H1 (cell line): Measurements from ENCODE around the gene HIVEP3. TPM values are rescaled to one million over a fixed set of nuclear protein-coding genes. Genes with fewer than 3 reads are reported as not detected.

ENCODE experiments used
- CTCF ChIA-PET: fragments of 300-600 bp; sonication (Branson Sonifier 250); formaldehyde crosslinking; loops from one replicate; lab custom pipeline; 2021; ENCODE audit not compliant: partially characterized antibody; lab: Charles Lee
- POLR2A ChIA-PET: fragments of 300-600 bp; sonication (Branson Sonifier 250); formaldehyde crosslinking; loops from one replicate; lab custom pipeline; 2021; ENCODE audit warnings: inconsistent platforms; ENCODE audit not compliant: partially characterized antibody; lab: Charles Lee
- DNase-seq, 2 experiments: peaks; one replicate each; pipeline versions ENCODE4 v3.0.0 to v3.0.0-alpha.2; 2010 to 2022; ENCODE audit warnings: low spot score in 2 of 2, low read depth in 1 of 2, mixed read lengths in 1 of 2
- FAIRE-seq: peaks from 2 replicates; lab custom pipeline; 2011; peaks lifted over from hg19 to GRCh38; lab: Jason Lieb, UNC
- H2AFZ ChIP-seq: 2 replicates; pipeline ENCODE4 v1.8.1; 2012; ENCODE audit warnings: low read length, inconsistent platforms
- H2AK5ac ChIP-seq: 2 replicates; pipeline ENCODE4 v1.6.1; 2013; ENCODE audit warnings: low read depth, low read length
- H2BK120ac ChIP-seq: replicated peaks from 2 replicates; pipeline ENCODE3; 2013; ENCODE audit warnings: low read depth, low read length, inconsistent platforms
- H2BK12ac ChIP-seq: 2 replicates; pipeline ENCODE4 v1.6.1; 2013; ENCODE audit warnings: low read depth, low read length
- H2BK15ac ChIP-seq: 2 replicates; pipeline ENCODE4 v1.6.1; 2013; ENCODE audit warnings: low read length
- H2BK20ac ChIP-seq: 2 replicates; pipeline ENCODE4 v1.6.1; 2013; ENCODE audit warnings: low read length
- H2BK5ac ChIP-seq: 2 replicates; pipeline ENCODE4 v1.6.1; 2013; ENCODE audit warnings: low read depth, low read length
- H3K14ac ChIP-seq: 2 replicates; pipeline ENCODE4 v1.6.1; 2013; ENCODE audit warnings: inconsistent platforms; ENCODE audit not compliant: insufficient read length
- H3K18ac ChIP-seq: 2 replicates; pipeline ENCODE4 v1.6.1; 2013; ENCODE audit warnings: low read length; ENCODE audit errors: extremely low read depth
- H3K23ac ChIP-seq: 2 replicates; pipeline ENCODE4 v1.6.1; 2013; ENCODE audit warnings: inconsistent platforms; ENCODE audit not compliant: insufficient read length
- H3K23me2 ChIP-seq: 2 replicates; pipeline ENCODE4 v1.6.1; 2013; ENCODE audit warnings: low read depth, low read length
- H3K27ac ChIP-seq: 2 replicates; pipeline ENCODE4 v1.6.1; 2011; ENCODE audit warnings: low read depth, low read length, inconsistent platforms
- H3K27me3 ChIP-seq, 4 experiments: replicated peaks in 1 of 4; 1 replicate in 1 of 4; 2 replicates in 3 of 4; pipeline versions ENCODE4 v1.6.1 to v1.8.1; 2011 to 2013; ENCODE audit warnings: low read length in 3 of 4, mild to moderate bottlenecking in 3 of 4, inconsistent platforms in 2 of 4, mixed read lengths in 2 of 4, moderate library complexity in 1 of 4; ENCODE audit not compliant: control insufficient read depth in 3 of 4, insufficient read depth in 3 of 4; ENCODE audit errors: extremely low read depth in 1 of 4
- H3K36me3 ChIP-seq, 4 experiments: 2 replicates each; pipeline versions ENCODE4 v1.6.1 to v1.8.1; 2011 to 2013; ENCODE audit warnings: mild to moderate bottlenecking in 4 of 4, low read length in 3 of 4, moderate library complexity in 2 of 4, control low read depth in 1 of 4, inconsistent platforms in 1 of 4; ENCODE audit not compliant: insufficient read depth in 4 of 4, control insufficient read depth in 2 of 4
- H3K4ac ChIP-seq: replicated peaks from 2 replicates; pipeline ENCODE3; 2013; ENCODE audit warnings: low read length, low read depth, mixed read lengths, inconsistent platforms; ENCODE audit not compliant: insufficient read length
- H3K4me1 ChIP-seq, 4 experiments: replicated peaks in 1 of 4; 1 replicate in 1 of 4; 2 replicates in 3 of 4; pipeline versions ENCODE4 v1.6.1 to v1.8.1; 2011 to 2013; ENCODE audit warnings: low read length in 3 of 4, inconsistent platforms in 2 of 4, mixed read lengths in 1 of 4; ENCODE audit not compliant: insufficient read depth in 4 of 4, control insufficient read depth in 3 of 4
- H3K4me2 ChIP-seq, 2 experiments: 2 replicates each; pipeline versions ENCODE4 v1.6.1 to v1.8.1; 2011 to 2013; ENCODE audit warnings: low read depth in 2 of 2, low read length in 2 of 2, control low read depth in 1 of 2, inconsistent platforms in 1 of 2, mild to moderate bottlenecking in 1 of 2; ENCODE audit not compliant: insufficient read depth in 1 of 2
- H3K4me3 ChIP-seq, 4 experiments: fragments of 200-600, 300-600 bp in 1 of 4; sonication (generic), shearing (Covaris generic), sonication (Bioruptor Twin) in 1 of 4; 2 replicates each; pipeline versions ENCODE4 v1.5.1 to v1.8.1; 2011 to 2016; ENCODE audit warnings: low read length in 4 of 4, low read depth in 3 of 4, control low read depth in 2 of 4, inconsistent platforms in 2 of 4, mild to moderate bottlenecking in 2 of 4, mixed read lengths in 1 of 4, moderate library complexity in 1 of 4; ENCODE audit not compliant: insufficient read depth in 2 of 4; ENCODE audit errors: extremely low read depth in 1 of 4
- H3K56ac ChIP-seq: replicated peaks from 2 replicates; pipeline ENCODE3; 2013; ENCODE audit warnings: low read depth, mild to moderate bottlenecking, mixed read lengths, low read length, inconsistent platforms; ENCODE audit not compliant: insufficient read length
- H3K79me1 ChIP-seq: 2 replicates; pipeline ENCODE4 v1.6.1; 2013; ENCODE audit warnings: low read depth, low read length, control low read depth
- H3K79me2 ChIP-seq, 2 experiments: 2 replicates each; pipeline versions ENCODE4 v1.6.1 to v1.8.1; 2012 to 2013; ENCODE audit warnings: low read length in 2 of 2, mild to moderate bottlenecking in 2 of 2, inconsistent platforms in 1 of 2; ENCODE audit not compliant: insufficient read depth in 2 of 2, control insufficient read depth in 1 of 2
- H3K9ac ChIP-seq, 4 experiments: replicated peaks in 1 of 4; 1 replicate in 1 of 4; 2 replicates in 3 of 4; pipeline versions ENCODE4 v1.6.1 to v1.8.1; 2011 to 2013; ENCODE audit warnings: low read depth in 3 of 4, low read length in 3 of 4, control low read depth in 2 of 4, mild to moderate bottlenecking in 2 of 4, moderate library complexity in 2 of 4, inconsistent platforms in 1 of 4; ENCODE audit errors: extremely low read depth in 1 of 4
- H3K9me3 ChIP-seq, 2 experiments: 2 replicates each; pipeline versions ENCODE4 v1.6.1 to v1.8.1; 2012 to 2013; ENCODE audit warnings: mild to moderate bottlenecking in 2 of 2, moderate library complexity in 2 of 2, control low read depth in 1 of 2, inconsistent platforms in 1 of 2, low read depth in 1 of 2, low read length in 1 of 2, mixed read lengths in 1 of 2; ENCODE audit not compliant: insufficient read depth in 2 of 2
- H4K20me1 ChIP-seq, 2 experiments: replicated peaks in 1 of 2; 2 replicates each; pipeline versions ENCODE3 to v1.8.1; 2011 to 2013; ENCODE audit warnings: inconsistent platforms in 2 of 2, low read length in 2 of 2, mild to moderate bottlenecking in 1 of 2; ENCODE audit not compliant: insufficient read depth in 2 of 2, control insufficient read depth in 1 of 2
- H4K5ac ChIP-seq: 2 replicates; pipeline ENCODE4 v1.6.1; 2013; ENCODE audit warnings: low read length, low read depth, mixed read lengths, inconsistent platforms; ENCODE audit not compliant: insufficient read length
- H4K8ac ChIP-seq: 2 replicates; pipeline ENCODE4 v1.8.0; 2013; ENCODE audit warnings: mild to moderate bottlenecking, moderate library complexity, low read length, inconsistent platforms; ENCODE audit not compliant: insufficient read depth; ENCODE audit errors: extremely low read depth
- H4K91ac ChIP-seq: replicated peaks from 2 replicates; pipeline ENCODE3; 2013; ENCODE audit warnings: low read length, mixed read lengths, inconsistent platforms; ENCODE audit not compliant: insufficient read length
- BRCA1 ChIP-seq: IDR thresholded peaks from 2 replicates; pipeline ENCODE4 v1.6.1; 2012; ENCODE audit warnings: low read depth, low read length, improper control_type of control experiment
- CBX5 ChIP-seq: fragments of 300-800, 300-1000 bp; sonication (generic); IDR thresholded peaks from 2 replicates; pipeline ENCODE4 v1.7.1; 2016; ENCODE audit warnings: antibody characterized with exemption, low read length, low read depth
- GABPA ChIP-seq: IDR thresholded peaks from 2 replicates; pipeline ENCODE4 v1.6.1; 2011; ENCODE audit warnings: mild to moderate bottlenecking, low read length, moderate library complexity, borderline replicate concordance; ENCODE audit not compliant: insufficient read depth
- GTF2F1 ChIP-seq: IDR thresholded peaks from 2 replicates; pipeline ENCODE4 v1.6.1; 2012; ENCODE audit warnings: low read depth, low read length, improper control_type of control experiment, borderline replicate concordance
- HDAC2 ChIP-seq, 2 experiments: fragments of 300-600 bp in 1 of 2; sonication (generic) in 1 of 2; IDR thresholded peaks; 2 replicates each; pipeline ENCODE4 v1.6.1; 2011 to 2012; ENCODE audit warnings: low read depth in 2 of 2, low read length in 2 of 2, mild to moderate bottlenecking in 2 of 2, moderate library complexity in 2 of 2, borderline replicate concordance in 1 of 2, inconsistent platforms in 1 of 2
- POU5F1 ChIP-seq: IDR thresholded peaks from 2 replicates; pipeline ENCODE4 v1.6.1; 2011; ENCODE audit warnings: low read depth, mild to moderate bottlenecking, low read length, moderate library complexity
- RBBP5 ChIP-seq: IDR thresholded peaks from 2 replicates; pipeline ENCODE4 v1.7.1; 2012; ENCODE audit warnings: low read depth, mild to moderate bottlenecking, inconsistent platforms, low read length, moderate library complexity, borderline replicate concordance
- RXRA ChIP-seq: IDR thresholded peaks from 2 replicates; pipeline ENCODE4 v1.6.1; 2011; ENCODE audit warnings: low read depth, mild to moderate bottlenecking, low read length, moderate library complexity; ENCODE audit not compliant: insufficient read depth
- SIN3A ChIP-seq, 2 experiments: IDR thresholded peaks in 1 of 2; conservative IDR thresholded peaks in 1 of 2; 2 replicates each; pipeline ENCODE4 v1.6.1; 2011 to 2012; ENCODE audit warnings: low read length in 2 of 2, improper control_type of control experiment in 1 of 2, low read depth in 1 of 2, mild to moderate bottlenecking in 1 of 2
- SIRT6 ChIP-seq: IDR thresholded peaks from one replicate; pipeline ENCODE4 v1.7.1; 2012; ENCODE audit warnings: low read length, inconsistent platforms
- SP2 ChIP-seq: IDR thresholded peaks from 2 replicates; pipeline ENCODE4 v1.6.1; 2012; ENCODE audit warnings: mild to moderate bottlenecking, low read length, inconsistent platforms
- TBP ChIP-seq: IDR thresholded peaks from 2 replicates; pipeline ENCODE4 v1.6.1; 2011; ENCODE audit warnings: low read depth, low read length, improper control_type of control experiment
- WGBS, 2 experiments: shearing (Covaris generic) in 1 of 2; methylation state at CpG; one replicate each; pipeline versions ENCODE4 v1.1.6 to v1.1.7; 2013 to 2015; ENCODE audit warnings: low lambda C conversion rate in 2 of 2, mixed read lengths in 2 of 2, inconsistent platforms in 1 of 2, low coverage in 1 of 2, missing lambda C conversion rate in 1 of 2; ENCODE audit not compliant: insufficient replicate concordance in 2 of 2, insufficient coverage in 1 of 2, insufficient read length in 1 of 2; ENCODE audit errors: extremely low coverage in 1 of 2, missing lambda C conversion rate in 1 of 2; 5-methylcytosine and 5-hydroxymethylcytosine counted together
- polyA plus RNA-seq, 7 experiments: library from polyadenylated mRNA; depleted of rRNA in 3 of 7; stranded (reverse) in 5 of 7; unstranded in 2 of 7; fragments of >200 nt in 5 of 7; fragments of 200-250 nt in 2 of 7; gene quantifications; 1 replicate in 5 of 7; 2 replicates in 1 of 7; 4 replicates in 1 of 7; pipeline versions ENCODE4 v1.2.1 to v1.2.3, GENCODE V29; 2011 to 2013; ENCODE audit warnings: missing spikeins in 2 of 7, mixed read lengths in 2 of 7
- total RNA-seq: library from RNA; stranded (reverse); fragmentation: NEBNext Ultra II Directional; extraction: Animal tissue kit (Norgen Biotek cat#: 25700); gene quantifications from 2 replicates; pipeline ENCODE4 v1.2.1, GENCODE V29; 2021
- TF ChIP-seq, protein P1 (sequence below): IDR thresholded peaks from 2 replicates; pipeline ENCODE4 v1.6.1; 2012; ENCODE audit warnings: low read length, inconsistent platforms

Gene HIVEP3
- total and polyA plus RNA-seq, 2 of the 8 experiments (the other 6 are each of a cell fraction or from before 2014, with no cell fraction given), result 0.24 to 0.69 TPM

DNA sequence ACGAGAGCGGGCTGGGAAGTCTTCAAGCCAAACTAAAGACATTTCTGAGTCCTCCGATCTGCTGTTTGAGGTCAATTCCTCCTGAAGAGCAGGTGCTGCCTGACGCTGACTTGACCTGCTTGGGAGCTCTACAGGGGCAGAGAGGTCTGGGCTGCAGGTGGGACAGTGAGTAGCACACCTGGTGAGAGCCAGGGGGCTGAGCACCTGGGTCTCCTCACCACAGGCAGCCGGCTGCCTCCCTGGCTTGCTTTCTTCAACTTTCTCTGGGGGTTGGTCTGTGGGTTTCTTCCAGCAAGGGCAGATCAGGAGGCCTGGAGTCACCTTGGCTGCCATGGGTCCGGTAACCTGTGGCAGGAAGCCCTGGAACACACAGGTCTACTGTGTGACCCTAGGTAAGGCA, 326.8 kb downstream of the HIVEP3 start:
- no peaks in the 10 kb centered on the region for H3K9me3 ChIP-seq
- H3K79me1 ChIP-seq, result no peaks in the 10 kb centered on the region
- no peak overlapping the region for H2BK15ac ChIP-seq
- no peak overlapping the region for H2BK5ac ChIP-seq
- ChIA-PET POLR2A (no interaction called here), CTCF (interaction anchor here (0.6 kb wide), 1 partner anchor 1154 kb away, joined by 3 read pairs; no protein-coding TSS in a partner anchor)
- no peaks in the 10 kb centered on the region for H3K23me2 ChIP-seq
- no peak overlapping the region for H2BK120ac ChIP-seq
- H3K79me2 ChIP-seq, result no peaks in the 10 kb centered on the region
- H3K27ac ChIP-seq, result no peak overlapping the region
- H3K4me3 ChIP-seq, result no peak overlapping the region
- H3K4me2 ChIP-seq, result no peak overlapping the region
- H3K18ac ChIP-seq, result no peak overlapping the region
- no peak overlapping the region for H3K4ac ChIP-seq
- no peak overlapping the region for H3K9ac ChIP-seq
- no peaks in the 10 kb centered on the region; a peak in 1 of 7 replicates for H3K27me3 ChIP-seq
- 93% methylated on average over 6 of the region's 6 CpGs; no CpG with 5 or more reads in 1 of the 2 experiments for WGBS, 2 experiments
- no peak overlapping the region for H2BK20ac ChIP-seq
- no peak overlapping the region for H2AFZ ChIP-seq
- H4K8ac ChIP-seq, result no peak overlapping the region
- H2BK12ac ChIP-seq, result no peak overlapping the region
- no peak for DNase-seq
- no peaks in the 10 kb centered on the region for H3K36me3 ChIP-seq
- no peak overlapping the region for H4K5ac ChIP-seq
- no peaks in the 10 kb centered on the region for H4K20me1 ChIP-seq
- FAIRE-seq, result no peak
- H3K4me1 ChIP-seq, result no peaks in the 10 kb centered on the region
- no peak overlapping the region for H4K91ac ChIP-seq
- no peak overlapping the region for H2AK5ac ChIP-seq
- H3K23ac ChIP-seq, result no peak overlapping the region
- no peak overlapping the region for H3K56ac ChIP-seq
- H3K14ac ChIP-seq, result no peak overlapping the region
- TF ChIP-seq SP2, result no peak
- no peak for TF ChIP-seq GTF2F1
- TF ChIP-seq, protein P1, sequence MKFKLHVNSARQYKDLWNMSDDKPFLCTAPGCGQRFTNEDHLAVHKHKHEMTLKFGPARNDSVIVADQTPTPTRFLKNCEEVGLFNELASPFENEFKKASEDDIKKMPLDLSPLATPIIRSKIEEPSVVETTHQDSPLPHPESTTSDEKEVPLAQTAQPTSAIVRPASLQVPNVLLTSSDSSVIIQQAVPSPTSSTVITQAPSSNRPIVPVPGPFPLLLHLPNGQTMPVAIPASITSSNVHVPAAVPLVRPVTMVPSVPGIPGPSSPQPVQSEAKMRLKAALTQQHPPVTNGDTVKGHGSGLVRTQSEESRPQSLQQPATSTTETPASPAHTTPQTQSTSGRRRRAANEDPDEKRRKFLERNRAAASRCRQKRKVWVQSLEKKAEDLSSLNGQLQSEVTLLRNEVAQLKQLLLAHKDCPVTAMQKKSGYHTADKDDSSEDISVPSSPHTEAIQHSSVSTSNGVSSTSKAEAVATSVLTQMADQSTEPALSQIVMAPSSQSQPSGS, result no peak
- no peak for TF ChIP-seq CBX5
- no peak for TF ChIP-seq POU5F1
- TF ChIP-seq RXRA, result no peak
- no peak for TF ChIP-seq SIN3A (conservative IDR thresholded peaks at IDR 0.05 in 1 of 2, IDR thresholded peaks at IDR 0.05 in 1 of 2; ENCODE audit: low read depth in 1 of 2, low read length in 2 of 2)
- no peak for TF ChIP-seq GABPA
- no peak for TF ChIP-seq RBBP5
- no peak for TF ChIP-seq SIRT6
- no peak for TF ChIP-seq TBP
- no peak for TF ChIP-seq BRCA1
- no peak for TF ChIP-seq HDAC2 (IDR thresholded peaks at IDR 0.05; ENCODE audit: borderline replicate concordance in 1 of 2, low read depth in 2 of 2, low read length in 2 of 2)
